Epidermal melanocyte (primary cell): Measurements from ENCODE around the gene ERCC4.

Experiments used
- DNase-seq: peaks from one replicate; pipeline ENCODE4 v3.0.0; 2011; ENCODE audit warnings: low spot score; ENCODE audit not compliant: insufficient read length

ERCC4 gene

GRCh38 chr16:13994239-13995106 is 74.5 kb downstream of the ERCC4 start:
- no peak for DNase-seq

GRCh38 chr16:13995194-13995593 is 75.2 kb downstream of the ERCC4 start:
- no peak for DNase-seq

- DNase-seq: no peak
Measured at GRCh38 chr16:13996778-13997288, 76.9 kb downstream of the ERCC4 start.

- no peak for DNase-seq
Measured at GRCh38 chr16:13997526-13997925, 77.6 kb downstream of the ERCC4 start.

- DNase-seq: no peak
Measured at GRCh38 chr16:13997933-13998332, 78.0 kb downstream of the ERCC4 start.

- no peak for DNase-seq
Measured at GRCh38 chr16:13999071-13999894, 79.3 kb downstream of the ERCC4 start.

GRCh38 chr16:13999895-14000425 is 80.0 kb downstream of the ERCC4 start:
- DNase-seq: no peak

GRCh38 chr16:14001521-14001920 is 81.6 kb downstream of the ERCC4 start:
- no peak for DNase-seq
